GM23248 (cell line): ENCODE results near the gene LGALS3.

ENCODE experiments used
- EZH2 ChIP-seq: fragments of 200-600 bp; sonication (generic); IDR thresholded peaks from 2 replicates; pipeline ENCODE4 v1.6.1; 2018; ENCODE audit warnings: antibody characterized with exemption, mild to moderate bottlenecking; ENCODE audit not compliant: insufficient read depth, poor library complexity, severe bottlenecking
- EZH2phosphoT487 ChIP-seq: fragments of 200-600 bp; sonication (generic); IDR thresholded peaks from 2 replicates; pipeline ENCODE4 v1.6.1; 2018; ENCODE audit warnings: antibody characterized with exemption, moderate library complexity, mild to moderate bottlenecking, low read depth; ENCODE audit not compliant: insufficient read depth

- TF ChIP-seq EZH2 (no peak), EZH2phosphoT487 (no peak)
Measured at GRCh38 chr14:55101698-55102097, 27.4 kb upstream of the LGALS3 start.
